Neuron (in vitro differentiated cells): Measurements from ENCODE around the gene TRABD.

Experiments
- H2AFZ ChIP-seq: one replicate; pipeline ENCODE4 v1.6.1; 2013; ENCODE audit warnings: low read depth, mild to moderate bottlenecking, inconsistent platforms, low read length, moderate library complexity
- H3K27me3 ChIP-seq: one replicate; pipeline ENCODE4 v1.6.1; 2013; ENCODE audit warnings: low read length; ENCODE audit not compliant: insufficient read depth
- H3K36me3 ChIP-seq: one replicate; pipeline ENCODE4 v1.6.1; 2013; ENCODE audit warnings: low read length; ENCODE audit not compliant: insufficient read depth
- H3K4me1 ChIP-seq: one replicate; pipeline ENCODE4 v1.6.1; 2013; ENCODE audit warnings: low read length; ENCODE audit not compliant: insufficient read depth
- H3K4me3 ChIP-seq: 2 replicates; pipeline ENCODE4 v1.5.1; 2013; ENCODE audit warnings: mild to moderate bottlenecking, low read length, moderate library complexity
- H3K9me3 ChIP-seq: one replicate; pipeline ENCODE4 v1.6.1; 2013; ENCODE audit warnings: low read length

The TRABD gene

GRCh38 chr22:50220603-50221409 is 35.1 kb downstream of the TRABD start:
- Histone ChIP-seq H3K4me3 (no peak overlapping the region), H3K36me3 (peaks cover 81% of the 10 kb centered on the region), H3K4me1 (no peaks in the 10 kb centered on the region), H2AFZ (no peak overlapping the region), H3K9me3 (no peaks in the 10 kb centered on the region), H3K27me3 (no peaks in the 10 kb centered on the region)

- Histone ChIP-seq H3K4me1 (no peaks in the 10 kb centered on the region), H2AFZ (no peak overlapping the region), H3K9me3 (no peaks in the 10 kb centered on the region), H3K36me3 (peaks cover 78% of the 10 kb centered on the region), H3K27me3 (no peaks in the 10 kb centered on the region), H3K4me3 (no peak overlapping the region)
Observed at GRCh38 chr22:50221410-50222300, 35.9 kb downstream of the TRABD start.

GRCh38 chr22:50222508-50222907 is 36.8 kb downstream of the TRABD start:
- H3K36me3 ChIP-seq, result peaks cover 75% of the 10 kb centered on the region
- no peak overlapping the region for H2AFZ ChIP-seq
- no peaks in the 10 kb centered on the region for H3K9me3 ChIP-seq
- H3K4me3 ChIP-seq, result no peak overlapping the region
- H3K27me3 ChIP-seq, result no peaks in the 10 kb centered on the region
- no peaks in the 10 kb centered on the region for H3K4me1 ChIP-seq

- Histone ChIP-seq H3K9me3 (no peaks in the 10 kb centered on the region), H3K36me3 (peaks cover 70% of the 10 kb centered on the region), H3K4me3 (no peak overlapping the region), H3K4me1 (no peaks in the 10 kb centered on the region), H3K27me3 (no peaks in the 10 kb centered on the region), H2AFZ (no peak overlapping the region)
Observed at GRCh38 chr22:50224071-50224470, 38.4 kb downstream of the TRABD start.

GRCh38 chr22:50225200-50225969 is 39.7 kb downstream of the TRABD start:
- Histone ChIP-seq H3K4me3 (no peak overlapping the region), H3K4me1 (no peaks in the 10 kb centered on the region), H3K27me3 (no peaks in the 10 kb centered on the region), H2AFZ (no peak overlapping the region), H3K9me3 (no peaks in the 10 kb centered on the region), H3K36me3 (peaks cover 67% of the 10 kb centered on the region)

GRCh38 chr22:50226063-50226874 is 40.6 kb downstream of the TRABD start:
- H3K4me3 ChIP-seq, result no peak overlapping the region
- H3K27me3 ChIP-seq, result no peaks in the 10 kb centered on the region
- H3K9me3 ChIP-seq, result no peaks in the 10 kb centered on the region
- no peaks in the 10 kb centered on the region for H3K4me1 ChIP-seq
- H2AFZ ChIP-seq, result no peak overlapping the region
- peaks cover 59% of the 10 kb centered on the region for H3K36me3 ChIP-seq

GRCh38 chr22:50226875-50227165 is 41.1 kb downstream of the TRABD start:
- Histone ChIP-seq H3K4me1 (no peaks in the 10 kb centered on the region), H2AFZ (no peak overlapping the region), H3K9me3 (no peaks in the 10 kb centered on the region), H3K36me3 (peaks cover 53% of the 10 kb centered on the region), H3K4me3 (no peak overlapping the region), H3K27me3 (no peaks in the 10 kb centered on the region)

- Histone ChIP-seq H3K9me3 (no peaks in the 10 kb centered on the region), H3K27me3 (no peaks in the 10 kb centered on the region), H2AFZ (no peak overlapping the region), H3K4me3 (no peak overlapping the region), H3K36me3 (peaks cover 45% of the 10 kb centered on the region), H3K4me1 (no peaks in the 10 kb centered on the region)
Observed at GRCh38 chr22:50227579-50228215, 42.0 kb downstream of the TRABD start.

- Histone ChIP-seq H3K36me3 (peaks cover 40% of the 10 kb centered on the region), H3K9me3 (no peaks in the 10 kb centered on the region), H3K27me3 (no peaks in the 10 kb centered on the region), H3K4me1 (no peaks in the 10 kb centered on the region), H3K4me3 (no peak overlapping the region), H2AFZ (no peak overlapping the region)
Observed at GRCh38 chr22:50228366-50228765, 42.7 kb downstream of the TRABD start.

GRCh38 chr22:50229370-50229769 is 43.7 kb downstream of the TRABD start:
- Histone ChIP-seq H3K9me3 (no peaks in the 10 kb centered on the region), H3K4me1 (no peaks in the 10 kb centered on the region), H3K4me3 (no peak overlapping the region), H3K36me3 (peaks cover 34% of the 10 kb centered on the region), H3K27me3 (no peaks in the 10 kb centered on the region), H2AFZ (no peak overlapping the region)

GRCh38 chr22:50232481-50233151 is 46.9 kb downstream of the TRABD start:
- peaks cover 3% of the 10 kb centered on the region for H3K4me1 ChIP-seq
- no peaks in the 10 kb centered on the region for H3K27me3 ChIP-seq

GRCh38 chr22:50233223-50233622 is 47.5 kb downstream of the TRABD start:
- Histone ChIP-seq H3K4me3 (no peak overlapping the region), H3K27me3 (no peaks in the 10 kb centered on the region), H3K36me3 (peaks cover 10% of the 10 kb centered on the region), H2AFZ (no peak overlapping the region), H3K9me3 (no peaks in the 10 kb centered on the region), H3K4me1 (peaks cover 3% of the 10 kb centered on the region)

More at GRCh38 chr22:50232481-50233151, 46.9 kb downstream of the TRABD start:
- Histone ChIP-seq H3K36me3 (peaks cover 14% of the 10 kb centered on the region), H3K9me3 (no peaks in the 10 kb centered on the region), H3K4me3 (no peak overlapping the region), H2AFZ (no peak overlapping the region)
